HCT116 (cell line): ENCODE measurements around the gene PLOD1. TPM values are rescaled to one million over a fixed set of nuclear protein-coding genes. Genes with fewer than 3 reads are reported as not detected.

Source experiments
- ATAC-seq: fragments of 200-7000 bp; cut with Tn5 transposase; 2 replicates; pipeline ENCODE4 v1.9.1; 2020; ENCODE audit warnings: mild to moderate bottlenecking, moderate library complexity
- BruUV-seq: library from RNA; stranded (reverse); fragments of 400-500 nt; replicated peaks from 2 replicates; lab custom pipeline; 2021; lab: Mats Ljungman, UMichigan
- CTCF ChIA-PET: fragments of 300-600 bp; sonication (Branson Sonifier 250); formaldehyde crosslinking; loops from one replicate; lab custom pipeline; 2021; ENCODE audit warnings: antibody characterized with exemption; lab: Charles Lee
- POLR2A ChIA-PET: fragments of 300-600, 350-600 bp; sonication (Branson Sonifier 250); formaldehyde crosslinking; loops from one replicate; lab custom pipeline; 2021; ENCODE audit warnings: antibody characterized with exemption; lab: Charles Lee
- RAD21 ChIA-PET, 2 experiments: fragments of 300-600 bp; sonication (Branson Sonifier 250); formaldehyde crosslinking; loops; one replicate each; lab custom pipeline; 2023; ENCODE audit warnings: low total read pairs in 2 of 2; ENCODE audit not compliant: uncharacterized antibody in 2 of 2, unreplicated experiment in 2 of 2, low non-redundant PET in 1 of 2; lab: Charles Lee
- DNase-seq: peaks from one replicate; pipeline ENCODE4 v3.0.0-alpha.2; 2010; ENCODE audit warnings: low read depth, low spot score
- H2AFZ ChIP-seq: fragments of 200-600 bp; shearing (Covaris generic), sonication (generic); 2 replicates; pipeline ENCODE4 v1.6.1; 2017; ENCODE audit warnings: low read depth, mixed run types, mixed read lengths, antibody characterized with exemption, low read length; ENCODE audit not compliant: poor library complexity, severe bottlenecking
- H3K27ac ChIP-seq: 2 replicates; pipeline ENCODE4 v1.5.1; 2012; ENCODE audit warnings: low read depth, low read length
- H3K27me3 ChIP-seq: fragments of 200-600 bp; sonication (generic); 2 replicates; pipeline ENCODE4 v1.6.1; 2016; ENCODE audit warnings: mixed run types, low read length, mixed read lengths; ENCODE audit not compliant: insufficient read depth
- H3K36me3 ChIP-seq, 2 experiments: fragments of 200-500 bp in 1 of 2; fragments of 200-600 bp in 1 of 2; sonication (Bioruptor generic) in 1 of 2; sonication (generic) in 1 of 2; 2 replicates each; pipeline versions ENCODE4 v1.5.1 to v1.6.1; 2014 to 2016; ENCODE audit warnings: low read length in 2 of 2, inconsistent platforms in 1 of 2, mixed read lengths in 1 of 2, mixed run types in 1 of 2; ENCODE audit not compliant: insufficient read depth in 2 of 2, control insufficient read depth in 1 of 2
- H3K4me1 ChIP-seq, 2 experiments: fragments of 200-600 bp in 1 of 2; sonication (generic) in 1 of 2; 2 replicates each; pipeline versions ENCODE4 v1.5.1 to v1.6.1; 2012 to 2017; ENCODE audit warnings: low read length in 2 of 2, inconsistent platforms in 1 of 2, mild to moderate bottlenecking in 1 of 2, mixed read lengths in 1 of 2, mixed run types in 1 of 2, moderate library complexity in 1 of 2; ENCODE audit not compliant: insufficient read depth in 2 of 2, control insufficient read depth in 1 of 2
- H3K4me2 ChIP-seq: fragments of 200-600 bp; sonication (generic); 2 replicates; pipeline ENCODE4 v1.6.1; 2017; ENCODE audit warnings: mixed run types, low read length, mixed read lengths
- H3K4me3 ChIP-seq, 2 experiments: fragments of 200-600 bp in 1 of 2; sonication (generic) in 1 of 2; replicated peaks in 1 of 2; 2 replicates each; pipeline ENCODE4 v1.5.1; 2011 to 2016; ENCODE audit warnings: low read length in 2 of 2, control low read depth in 1 of 2, low read depth in 1 of 2, mild to moderate bottlenecking in 1 of 2, mixed read lengths in 1 of 2, mixed run types in 1 of 2
- H3K79me2 ChIP-seq: fragments of 200-600 bp; sonication (generic); 2 replicates; pipeline ENCODE4 v1.6.1; 2017; ENCODE audit warnings: mild to moderate bottlenecking, mixed run types, low read length, moderate library complexity, mixed read lengths; ENCODE audit not compliant: insufficient read depth
- H3K9ac ChIP-seq: fragments of 200-600 bp; sonication (generic); 2 replicates; pipeline ENCODE4 v1.6.1; 2016; ENCODE audit warnings: low read length, mixed read lengths
- H3K9me2 ChIP-seq: fragments of 200-600 bp; sonication (generic), shearing (Covaris generic); 2 replicates; pipeline ENCODE4 v1.6.1; 2017; ENCODE audit warnings: mixed run types, mild to moderate bottlenecking, moderate library complexity; ENCODE audit not compliant: insufficient read depth
- H3K9me3 ChIP-seq, 2 experiments: fragments of 200-500 bp in 1 of 2; fragments of 200-600 bp in 1 of 2; sonication (Bioruptor generic) in 1 of 2; sonication (generic) in 1 of 2; 2 replicates each; pipeline ENCODE4 v1.6.1; 2014 to 2017; ENCODE audit warnings: low read length in 2 of 2, mixed read lengths in 2 of 2, inconsistent platforms in 1 of 2, low read depth in 1 of 2, mild to moderate bottlenecking in 1 of 2, mixed run types in 1 of 2, moderate library complexity in 1 of 2; ENCODE audit not compliant: control insufficient read depth in 1 of 2, insufficient read depth in 1 of 2
- H4K20me1 ChIP-seq: fragments of 200-600 bp; sonication (generic), shearing (Covaris generic); 2 replicates; pipeline ENCODE4 v1.6.1; 2017; ENCODE audit warnings: mixed run types, mild to moderate bottlenecking, moderate library complexity; ENCODE audit not compliant: insufficient read depth
- CBX3 ChIP-seq: IDR thresholded peaks from 2 replicates; pipeline ENCODE4 v1.6.1; 2012; ENCODE audit warnings: low read depth
- JUND ChIP-seq: IDR thresholded peaks from 2 replicates; pipeline ENCODE4 v1.6.1; 2012
- POLR2AphosphoS5 ChIP-seq: IDR thresholded peaks from 2 replicates; pipeline ENCODE4 v1.6.1; 2011; ENCODE audit warnings: mild to moderate bottlenecking, low read depth, low read length, moderate library complexity
- intact Hi-C: fragments of 100-400 bp; cut with micrococcal nuclease; formaldehyde crosslinking; loops from 2 replicates; pipeline ENCODE4 v1.10.0; 2022
- total RNA-seq: library from RNA; stranded (reverse); gene quantifications from one replicate; pipeline ENCODE4 v1.2.1, GENCODE V29; 2021; ENCODE audit not compliant: unreplicated experiment
- TF ChIP-seq, protein P1 (sequence below): IDR thresholded peaks from 2 replicates; pipeline ENCODE4 v1.6.1; 2012; ENCODE audit warnings: low read depth

Gene PLOD1
- total RNA-seq, 1 experiment from 2014 or later: 175 TPM

DNA sequence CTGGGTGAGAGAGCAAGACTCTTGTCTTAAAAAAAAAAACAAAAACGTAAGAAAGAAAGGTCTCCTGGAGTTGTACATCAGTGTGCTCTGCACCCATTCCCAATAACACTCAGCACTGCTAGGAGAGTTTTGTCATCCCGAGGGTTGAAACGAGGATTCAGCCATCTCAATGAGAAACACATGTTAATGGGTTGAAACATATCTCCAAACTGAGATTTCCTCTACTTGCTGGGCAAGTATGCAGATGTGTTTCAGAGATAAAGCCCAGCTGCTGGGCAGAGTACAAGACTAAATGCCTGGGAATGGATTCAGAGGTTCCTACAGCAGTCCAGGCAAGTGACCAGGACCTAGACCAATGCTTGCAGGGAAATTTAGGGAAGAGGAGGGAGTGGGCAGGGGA is 43.1 kb downstream of the PLOD1 start:
- H3K4me1 ChIP-seq: peaks cover 21 to 24% of the 10 kb centered on the region in 2 experiments
- intact Hi-C loops: no loop called here
- no peak overlapping the region for H3K27ac ChIP-seq
- H3K4me3 ChIP-seq: no peak overlapping the region
- H3K27me3 ChIP-seq: no peaks in the 10 kb centered on the region
- BruUV-seq: no TSS peak
- peaks cover 27 to 28% of the 10 kb centered on the region in 2 experiments; a peak in 3 of 4 replicates for H3K36me3 ChIP-seq
- DNase-seq (no peak), ATAC-seq (no peak)
- H3K9me3 ChIP-seq: no peaks in the 10 kb centered on the region
- no peaks in the 10 kb centered on the region for H3K9me2 ChIP-seq
- H4K20me1 ChIP-seq: no peaks in the 10 kb centered on the region
- TF ChIP-seq POLR2AphosphoS5 (peak; percentile 34; the same call in 1 of the 2 replicates), JUND (0 out of 2 replicates have a peak, but pooled peaks have one; percentile 3), CBX3 (no peak)
- CTCF ChIA-PET: no interaction called here
- RAD21 ChIA-PET: no interaction called here
- peaks cover 24% of the 10 kb centered on the region for H3K79me2 ChIP-seq
- POLR2A ChIA-PET: interaction anchor here (1.5 kb wide), 1 partner anchor 69 kb away, joined by 5 read pairs; no protein-coding TSS in a partner anchor
- no peak overlapping the region for H3K4me2 ChIP-seq
- no peak overlapping the region for H2AFZ ChIP-seq
- H3K9ac ChIP-seq: no peak overlapping the region

DNA sequence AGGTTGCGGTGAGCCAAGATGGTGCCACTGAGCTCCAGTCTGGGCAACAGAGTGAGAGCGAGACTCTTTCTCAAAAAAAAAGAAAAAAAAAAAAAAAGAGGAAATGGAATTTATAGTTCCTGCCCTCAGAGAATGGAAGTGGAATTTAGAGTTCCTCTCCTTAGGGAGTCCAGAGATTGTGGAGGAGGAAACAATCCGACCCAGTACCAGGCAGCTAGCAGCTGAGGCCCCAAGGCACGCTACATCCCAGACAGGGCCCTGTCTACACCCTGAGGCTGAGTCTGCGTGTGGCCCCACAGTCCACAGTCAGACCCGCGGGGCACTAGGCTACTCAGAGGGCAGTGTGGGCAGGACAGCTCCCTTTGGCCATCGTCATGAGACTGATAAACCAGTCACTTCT is 43.8 kb downstream of the PLOD1 start:
- H3K4me1 ChIP-seq: peaks cover 21 to 24% of the 10 kb centered on the region in 2 experiments
- H3K4me3 ChIP-seq: no peak overlapping the region
- ATAC-seq (no peak), DNase-seq (no peak)
- no peaks in the 10 kb centered on the region for H3K9me3 ChIP-seq
- no peak overlapping the region for H3K27ac ChIP-seq
- ChIA-PET POLR2A (interaction anchor here (1.5 kb wide), 1 partner anchor 70 kb away, joined by 5 read pairs; no protein-coding TSS in a partner anchor), RAD21 (no interaction called here), CTCF (no interaction called here)
- H3K27me3 ChIP-seq: no peaks in the 10 kb centered on the region
- no peaks in the 10 kb centered on the region for H3K9me2 ChIP-seq
- no TSS peak for BruUV-seq
- intact Hi-C loops: no loop called here
- H3K9ac ChIP-seq: no peak overlapping the region
- peaks cover 27% of the 10 kb centered on the region in 2 experiments; a peak in 3 of 4 replicates for H3K36me3 ChIP-seq
- H3K79me2 ChIP-seq: peaks cover 31% of the 10 kb centered on the region
- no peak overlapping the region for H2AFZ ChIP-seq
- TF ChIP-seq, protein P1, sequence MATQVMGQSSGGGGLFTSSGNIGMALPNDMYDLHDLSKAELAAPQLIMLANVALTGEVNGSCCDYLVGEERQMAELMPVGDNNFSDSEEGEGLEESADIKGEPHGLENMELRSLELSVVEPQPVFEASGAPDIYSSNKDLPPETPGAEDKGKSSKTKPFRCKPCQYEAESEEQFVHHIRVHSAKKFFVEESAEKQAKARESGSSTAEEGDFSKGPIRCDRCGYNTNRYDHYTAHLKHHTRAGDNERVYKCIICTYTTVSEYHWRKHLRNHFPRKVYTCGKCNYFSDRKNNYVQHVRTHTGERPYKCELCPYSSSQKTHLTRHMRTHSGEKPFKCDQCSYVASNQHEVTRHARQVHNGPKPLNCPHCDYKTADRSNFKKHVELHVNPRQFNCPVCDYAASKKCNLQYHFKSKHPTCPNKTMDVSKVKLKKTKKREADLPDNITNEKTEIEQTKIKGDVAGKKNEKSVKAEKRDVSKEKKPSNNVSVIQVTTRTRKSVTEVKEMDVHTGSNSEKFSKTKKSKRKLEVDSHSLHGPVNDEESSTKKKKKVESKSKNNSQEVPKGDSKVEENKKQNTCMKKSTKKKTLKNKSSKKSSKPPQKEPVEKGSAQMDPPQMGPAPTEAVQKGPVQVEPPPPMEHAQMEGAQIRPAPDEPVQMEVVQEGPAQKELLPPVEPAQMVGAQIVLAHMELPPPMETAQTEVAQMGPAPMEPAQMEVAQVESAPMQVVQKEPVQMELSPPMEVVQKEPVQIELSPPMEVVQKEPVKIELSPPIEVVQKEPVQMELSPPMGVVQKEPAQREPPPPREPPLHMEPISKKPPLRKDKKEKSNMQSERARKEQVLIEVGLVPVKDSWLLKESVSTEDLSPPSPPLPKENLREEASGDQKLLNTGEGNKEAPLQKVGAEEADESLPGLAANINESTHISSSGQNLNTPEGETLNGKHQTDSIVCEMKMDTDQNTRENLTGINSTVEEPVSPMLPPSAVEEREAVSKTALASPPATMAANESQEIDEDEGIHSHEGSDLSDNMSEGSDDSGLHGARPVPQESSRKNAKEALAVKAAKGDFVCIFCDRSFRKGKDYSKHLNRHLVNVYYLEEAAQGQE: no peak
- peak; percentile 33; the same call in 1 of the 2 replicates for TF ChIP-seq POLR2AphosphoS5
- H4K20me1 ChIP-seq: no peaks in the 10 kb centered on the region
- no peak overlapping the region for H3K4me2 ChIP-seq
